SK-N-SH (cell line): Measurements from ENCODE around the gene ARAP1. TPM values are rescaled to one million over a fixed set of nuclear protein-coding genes. Genes with fewer than 3 reads are reported as not detected.

Source experiments
- CTCF ChIA-PET: fragments of 300-600, 350-600 bp; formaldehyde crosslinking; extraction: SDS; loops from one replicate; lab custom pipeline; 2021; lab: Yijun Ruan, JAX
- POLR2A ChIA-PET: fragments of 350-600 bp; sonication (Branson Sonifier 250); formaldehyde crosslinking; extraction: SDS; loops from one replicate; lab custom pipeline; 2020; ENCODE audit warnings: antibody characterized with exemption, inconsistent platforms; lab: Yijun Ruan, JAX
- DNase-seq: peaks from one replicate; pipeline ENCODE4 v3.0.0; 2012
- H2AFZ ChIP-seq: fragments of 200-600 bp; sonication (generic); 2 replicates; pipeline ENCODE4 v1.8.1; 2016; ENCODE audit warnings: antibody characterized with exemption, mild to moderate bottlenecking, low read depth
- H3F3A ChIP-seq: fragments of 200-600 bp; sonication (generic); replicated peaks from 2 replicates; pipeline ENCODE3; 2016; ENCODE audit warnings: antibody characterized with exemption, mild to moderate bottlenecking; ENCODE audit not compliant: insufficient read depth
- H3K27ac ChIP-seq, 2 experiments: fragments of 200-500 bp in 1 of 2; fragments of 200-600 bp in 1 of 2; sonication (Bioruptor generic) in 1 of 2; sonication (generic), shearing (Covaris generic) in 1 of 2; 2 replicates each; pipeline versions ENCODE4 v1.5.1 to v1.6.1; 2014 to 2016; ENCODE audit warnings: low read depth in 2 of 2, inconsistent platforms in 1 of 2, low read length in 1 of 2, mild to moderate bottlenecking in 1 of 2, mixed read lengths in 1 of 2
- H3K27me3 ChIP-seq: fragments of 200-600 bp; sonication (generic), shearing (Covaris generic); 2 replicates; pipeline ENCODE4 v1.6.1; 2016; ENCODE audit warnings: mixed run types; ENCODE audit not compliant: insufficient read depth
- H3K36me3 ChIP-seq, 2 experiments: fragments of 200-500 bp in 1 of 2; fragments of 200-600 bp in 1 of 2; sonication (Bioruptor generic) in 1 of 2; sonication (generic) in 1 of 2; replicated peaks in 1 of 2; 2 replicates each; pipeline versions ENCODE3 to v1.5.1; 2014 to 2016; ENCODE audit warnings: low read length in 1 of 2, mild to moderate bottlenecking in 1 of 2; ENCODE audit not compliant: insufficient read depth in 2 of 2, control insufficient read depth in 1 of 2
- H3K4me1 ChIP-seq, 2 experiments: fragments of 200-500 bp in 1 of 2; fragments of 200-600 bp in 1 of 2; sonication (Bioruptor generic) in 1 of 2; sonication (generic), shearing (Covaris generic) in 1 of 2; 2 replicates each; pipeline versions ENCODE4 v1.5.1 to v1.6.1; 2014 to 2016; ENCODE audit warnings: low read depth in 1 of 2, low read length in 1 of 2, mixed run types in 1 of 2; ENCODE audit not compliant: insufficient read depth in 2 of 2, control insufficient read depth in 1 of 2
- H3K4me2 ChIP-seq: fragments of 200-600 bp; sonication (generic), shearing (Covaris generic); 2 replicates; pipeline ENCODE4 v1.6.1; 2017; ENCODE audit warnings: mixed run types
- H3K4me3 ChIP-seq, 2 experiments: fragments of 200-500 bp in 1 of 2; fragments of 200-600 bp in 1 of 2; sonication (Bioruptor generic) in 1 of 2; sonication (generic), shearing (Covaris generic) in 1 of 2; 2 replicates each; pipeline versions ENCODE4 v1.5.1 to v1.8.1; 2014 to 2016; ENCODE audit warnings: low read depth in 2 of 2, inconsistent platforms in 1 of 2, low read length in 1 of 2, mild to moderate bottlenecking in 1 of 2, mixed read lengths in 1 of 2, moderate library complexity in 1 of 2
- H3K79me2 ChIP-seq: fragments of 200-600 bp; sonication (generic); 2 replicates; pipeline ENCODE4 v1.8.1; 2017; ENCODE audit warnings: mild to moderate bottlenecking; ENCODE audit not compliant: insufficient read depth
- H3K9ac ChIP-seq: fragments of 200-600 bp; sonication (generic); 2 replicates; pipeline ENCODE4 v1.6.1; 2017; ENCODE audit warnings: mixed run types
- H3K9me2 ChIP-seq: fragments of 200-600 bp; sonication (generic); 2 replicates; pipeline ENCODE4 v1.6.1; 2017; ENCODE audit warnings: mixed run types
- H3K9me3 ChIP-seq: fragments of 200-600 bp; sonication (generic); 2 replicates; pipeline ENCODE4 v1.6.1; 2017; ENCODE audit warnings: mixed run types, mild to moderate bottlenecking, moderate library complexity
- H4K20me1 ChIP-seq: fragments of 200-600 bp; sonication (generic); 2 replicates; pipeline ENCODE4 v1.6.1; 2017; ENCODE audit warnings: mild to moderate bottlenecking, mixed run types; ENCODE audit not compliant: insufficient read depth
- CTCF ChIP-seq: fragments of 200-600 bp; sonication (generic); IDR thresholded peaks from 2 replicates; pipeline ENCODE4 v1.6.1; 2017; ENCODE audit warnings: antibody characterized with exemption, mild to moderate bottlenecking, moderate library complexity
- EP300 ChIP-seq, 2 experiments: IDR thresholded peaks; 2 replicates each; pipeline versions ENCODE4 v1.4.0 to v1.6.1; 2012; ENCODE audit warnings: borderline replicate concordance in 1 of 2, low read depth in 1 of 2, low read length in 1 of 2
- FOXJ3 ChIP-seq: sonication (generic); formaldehyde crosslinking; IDR thresholded peaks from 2 replicates; pipeline ENCODE4 v1.5.1; 2020; ENCODE audit warnings: mild to moderate bottlenecking, missing genetic modification reagents
- GABPA ChIP-seq: IDR thresholded peaks from 2 replicates; pipeline ENCODE4 v1.4.0; 2012; ENCODE audit warnings: low read depth, mild to moderate bottlenecking
- GATA2 ChIP-seq: sonication (generic); formaldehyde crosslinking; IDR thresholded peaks from 2 replicates; pipeline ENCODE4 v1.5.0; 2020; ENCODE audit warnings: mild to moderate bottlenecking, missing genetic modification reagents
- JUND ChIP-seq: IDR thresholded peaks from 2 replicates; pipeline ENCODE4 v1.4.0; 2012
- MAX ChIP-seq: IDR thresholded peaks from 2 replicates; pipeline ENCODE4 v1.4.0; 2012; ENCODE audit warnings: low read depth
- MEF2A ChIP-seq: IDR thresholded peaks from 2 replicates; pipeline ENCODE4 v1.4.0; 2012; ENCODE audit warnings: low read depth, borderline replicate concordance
- PBX3 ChIP-seq: IDR thresholded peaks from 2 replicates; pipeline ENCODE4; 2012
- POLR2AphosphoS5 ChIP-seq: IDR thresholded peaks from 2 replicates; pipeline ENCODE4 v1.6.1; 2012; ENCODE audit warnings: low read depth, low read length
- RAD21 ChIP-seq: IDR thresholded peaks from 2 replicates; pipeline ENCODE4 v1.6.1; 2012; ENCODE audit warnings: mild to moderate bottlenecking, low read length
- RCOR1 ChIP-seq: fragments of 150-350 bp; IDR thresholded peaks from 2 replicates; pipeline ENCODE4 v1.6.1; 2017; ENCODE audit warnings: antibody characterized with exemption, low read length
- RFX5 ChIP-seq: IDR thresholded peaks from 2 replicates; pipeline ENCODE4 v1.6.1; 2012; ENCODE audit warnings: mild to moderate bottlenecking, improper control_type of control experiment, low read length
- RXRA ChIP-seq: IDR thresholded peaks from 2 replicates; pipeline ENCODE4 v1.4.0; 2012; ENCODE audit warnings: low read depth, mild to moderate bottlenecking, borderline replicate concordance
- SIN3A ChIP-seq: IDR thresholded peaks from 2 replicates; pipeline ENCODE4 v1.6.1; 2012; ENCODE audit warnings: low read depth, mild to moderate bottlenecking, low read length, moderate library complexity, borderline replicate concordance
- SMC3 ChIP-seq: IDR thresholded peaks from 2 replicates; pipeline ENCODE4 v1.6.1; 2012; ENCODE audit warnings: low read depth, low read length, improper control_type of control experiment
- TAF1 ChIP-seq: IDR thresholded peaks from 2 replicates; pipeline ENCODE4 v1.6.1; 2012; ENCODE audit warnings: low read depth, mild to moderate bottlenecking, low read length, moderate library complexity, borderline replicate concordance
- TCF12 ChIP-seq: IDR thresholded peaks from 2 replicates; pipeline ENCODE4 v1.4.0; 2012
- USF2 ChIP-seq: fragments of 150-350 bp; IDR thresholded peaks from 2 replicates; pipeline ENCODE4 v1.6.1; 2017; ENCODE audit warnings: antibody characterized with exemption, low read length, low read depth, borderline replicate concordance
- YY1 ChIP-seq: IDR thresholded peaks from 2 replicates; pipeline ENCODE4 v1.4.0; 2012; ENCODE audit warnings: low read depth, mild to moderate bottlenecking
- ZBTB33 ChIP-seq: IDR thresholded peaks from 2 replicates; pipeline ENCODE4 v1.4.0; 2012; ENCODE audit warnings: low read depth, borderline replicate concordance
- WGBS: methylation state at CpG from one replicate; pipeline ENCODE4 v1.1.6; 2017; ENCODE audit warnings: low lambda C conversion rate; 5-methylcytosine and 5-hydroxymethylcytosine counted together
- polyA plus RNA-seq, 3 experiments: library from polyadenylated mRNA; depleted of rRNA; stranded (reverse); fragments of >200 nt; gene quantifications; 2 replicates each; pipeline ENCODE4 v1.2.3, GENCODE V29; 2012

Gene ARAP1
- polyA plus RNA-seq, 1 of the 3 experiments (the other 2 are of a cell fraction): 56.6 TPM

GRCh38 chr11:72662036-72662435 is 90.2 kb downstream of the ARAP1 start:
- Histone ChIP-seq H2AFZ (no peak overlapping the region), H4K20me1 (no peaks in the 10 kb centered on the region), H3K4me2 (no peak overlapping the region), H3K9me2 (no peaks in the 10 kb centered on the region), H3K4me1 (peaks cover 0 to 17% of the 10 kb centered on the region in 2 experiments; a peak in 1 of 4 replicates), H3K9me3 (no peaks in the 10 kb centered on the region), H3K4me3 (no peak overlapping the region), H3K9ac (no peak overlapping the region), H3K27me3 (peaks cover 23% of the 10 kb centered on the region; the same call in 1 of the 2 replicates), H3F3A (no peaks in the 10 kb centered on the region), H3K27ac (no peak overlapping the region), H3K79me2 (no peaks in the 10 kb centered on the region), H3K36me3 (no peaks in the 10 kb centered on the region)
- POLR2A ChIA-PET: no interaction called here
- CTCF ChIA-PET: interaction anchor here (1.1 to 1.9 kb wide), 4 partner anchors 19 to 191 kb away, joined by 5 to 6 read pairs (median 6); no protein-coding TSS in a partner anchor
- WGBS: 47% methylated on average over 5 of the region's 5 CpGs
- no peak for DNase-seq
- TF ChIP-seq USF2 (no peak), EP300 (IDR thresholded peaks at IDR 0.05; ENCODE audit: borderline replicate concordance in 1 of 2, low read depth in 1 of 2, low read length in 1 of 2) (no peak), TCF12 (no peak), MAX (no peak), SIN3A (no peak), RXRA (no peak), GABPA (no peak), SMC3 (no peak), PBX3 (no peak), TAF1 (no peak), MEF2A (no peak), JUND (no peak), YY1 (no peak), RFX5 (no peak), CTCF (no peak)

- H2AFZ ChIP-seq: no peak overlapping the region
- CTCF ChIA-PET: interaction anchor here (0.9 to 1.7 kb wide), 2 partner anchors 22 to 75 kb away, joined by 3 to 6 read pairs; no protein-coding TSS in a partner anchor
- H3F3A ChIP-seq: no peaks in the 10 kb centered on the region
- no peak overlapping the region for H3K27ac ChIP-seq
- H3K9ac ChIP-seq: no peak overlapping the region
- no peak for DNase-seq
- POLR2A ChIA-PET: no interaction called here
- H3K36me3 ChIP-seq: no peaks in the 10 kb centered on the region
- H3K4me2 ChIP-seq: no peak overlapping the region
- WGBS: 71% methylated on average over 8 of the region's 9 CpGs
- H3K79me2 ChIP-seq: no peaks in the 10 kb centered on the region
- H3K9me3 ChIP-seq: no peaks in the 10 kb centered on the region
- H4K20me1 ChIP-seq: no peaks in the 10 kb centered on the region
- H3K27me3 ChIP-seq: peaks cover 23% of the 10 kb centered on the region; the same call in 1 of the 2 replicates
- no peaks in the 10 kb centered on the region for H3K9me2 ChIP-seq
- peaks cover 0 to 21% of the 10 kb centered on the region in 2 experiments; a peak in 1 of 4 replicates for H3K4me1 ChIP-seq
- no peak overlapping the region for H3K4me3 ChIP-seq
- TF ChIP-seq FOXJ3 (CRISPR knock-in tag) (no peak), POLR2AphosphoS5 (no peak), MEF2A (no peak), RAD21 (no peak), GATA2 (no peak), ZBTB33 (no peak), RCOR1 (no peak), JUND (no peak)
Measured at GRCh38 chr11:72661486-72661885, 90.7 kb downstream of the ARAP1 start.
